ENCODE data around the gene TMX2. TPM values are rescaled to one million over a fixed set of nuclear protein-coding genes. Genes with fewer than 3 reads are reported as not detected.

The TMX2 gene
- total and polyA plus RNA-seq, 9 of the 15 experiments (the other 6 are each of a cell fraction or from before 2014, with no cell fraction given), result 176 to 433 (median 227) TPM

- TF ChIP-seq NR2C2 (CRISPR knock-in tag; IDR thresholded peaks at IDR 0.05) (peak; percentile 87), NR2C2 (tag; IDR thresholded peaks at IDR 0.05) (peak; percentile 94), E2F4 (CRISPR knock-in tag; IDR thresholded peaks at IDR 0.05; ENCODE audit: low read depth) (no peak; the same call in 1 of the 2 replicates), TCF15 (CRISPR knock-in tag; IDR thresholded peaks at IDR 0.05) (no peak), PHF21A (IDR thresholded peaks at IDR 0.05; ENCODE audit: borderline replicate concordance, low read depth) (no peak), EWSR1 (IDR thresholded peaks at IDR 0.05; ENCODE audit: borderline replicate concordance, low read depth, partially characterized antibody) (no peak), USF1 (CRISPR knock-in tag; IDR thresholded peaks at IDR 0.05) (peak; percentile 27; the same call in 1 of the 2 replicates), TFAM (CRISPR knock-in tag; conservative IDR thresholded peaks at IDR 0.05) (no peak), TOE1 (IDR thresholded peaks at IDR 0.05; ENCODE audit: borderline replicate concordance) (no peak), TOE1 (CRISPR knock-in tag; IDR thresholded peaks at IDR 0.05; ENCODE audit: borderline replicate concordance, low read depth) (peak; percentile 67; the same call in 1 of the 2 replicates), ZNF133 (CRISPR knock-in tag; IDR thresholded peaks at IDR 0.05) (no peak), TSC22D4 (tag; IDR thresholded peaks at IDR 0.05) (no peak), COPS2 (conservative IDR thresholded peaks at IDR 0.05) (no peak), SIRT6 (IDR thresholded peaks at IDR 0.05; ENCODE audit: low read depth, low read length) (no peak), CREM (IDR thresholded peaks at IDR 0.05; ENCODE audit: low read depth) (peak; percentile 66), EP300 (IDR thresholded peaks at IDR 0.05; ENCODE audit: low read length) (peak; percentile 11; the same call in 1 of the 2 replicates), ZNF707 (CRISPR knock-in tag; conservative IDR thresholded peaks at IDR 0.05) (no peak), SMARCC2 (IDR thresholded peaks at IDR 0.05; ENCODE audit: low read depth) (no peak), L3MBTL2 (IDR thresholded peaks at IDR 0.05) (peak; percentile 94), NFIC (IDR thresholded peaks at IDR 0.05) (peak; percentile 34), ATF7 (IDR thresholded peaks at IDR 0.05) (no peak; the same call in 1 of the 2 replicates), MAFK (IDR thresholded peaks at IDR 0.05; ENCODE audit: low read length) (no peak), SPI1 (IDR thresholded peaks at IDR 0.05; ENCODE audit: borderline replicate concordance, low read depth, low read length) (peak; percentile 52; the same call in 1 of the 2 replicates), KLF10 (CRISPR knock-in tag; IDR thresholded peaks at IDR 0.05) (no peak)
- TF ChIP-seq, protein P1, sequence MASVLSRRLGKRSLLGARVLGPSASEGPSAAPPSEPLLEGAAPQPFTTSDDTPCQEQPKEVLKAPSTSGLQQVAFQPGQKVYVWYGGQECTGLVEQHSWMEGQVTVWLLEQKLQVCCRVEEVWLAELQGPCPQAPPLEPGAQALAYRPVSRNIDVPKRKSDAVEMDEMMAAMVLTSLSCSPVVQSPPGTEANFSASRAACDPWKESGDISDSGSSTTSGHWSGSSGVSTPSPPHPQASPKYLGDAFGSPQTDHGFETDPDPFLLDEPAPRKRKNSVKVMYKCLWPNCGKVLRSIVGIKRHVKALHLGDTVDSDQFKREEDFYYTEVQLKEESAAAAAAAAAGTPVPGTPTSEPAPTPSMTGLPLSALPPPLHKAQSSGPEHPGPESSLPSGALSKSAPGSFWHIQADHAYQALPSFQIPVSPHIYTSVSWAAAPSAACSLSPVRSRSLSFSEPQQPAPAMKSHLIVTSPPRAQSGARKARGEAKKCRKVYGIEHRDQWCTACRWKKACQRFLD (CRISPR knock-in tag; IDR thresholded peaks at IDR 0.05), result peak; percentile 91
- TF ChIP-seq, protein P2, sequence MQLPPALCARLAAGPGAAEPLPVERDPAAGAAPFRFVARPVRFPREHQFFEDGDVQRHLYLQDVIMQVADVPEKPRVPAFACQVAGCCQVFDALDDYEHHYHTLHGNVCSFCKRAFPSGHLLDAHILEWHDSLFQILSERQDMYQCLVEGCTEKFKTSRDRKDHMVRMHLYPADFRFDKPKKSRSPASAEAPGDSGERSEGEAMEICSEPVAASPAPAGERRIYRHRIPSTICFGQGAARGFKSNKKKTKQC (CRISPR knock-in tag; IDR thresholded peaks at IDR 0.05), result peak; percentile 93; the same call in 1 of the 2 replicates
These were observed 44.5 kb upstream of the TMX2 start, which contains the start of gene ZDHHC5 (continued) for GRCh38 chr11:57667736-57668433.
